MCF 10A (cell line): ENCODE data around the gene PDHB. TPM values are rescaled to one million over a fixed set of nuclear protein-coding genes. Genes with fewer than 3 reads are reported as not detected.

ENCODE experiments used
- Bru-seq: library from RNA; stranded (reverse); fragments of 400-500 nt; gene quantifications from one replicate; lab custom pipeline; 2021; lab: Mats Ljungman, UMichigan
- BruChase-seq, 2 experiments: library from RNA; stranded (reverse); fragments of 400-500 nt; gene quantifications; one replicate each; lab custom pipeline; 2021; lab: Mats Ljungman, UMichigan
- BruUV-seq: library from RNA; stranded (reverse); fragments of 400-500 nt; replicated peaks from 2 replicates; lab custom pipeline; 2021; lab: Mats Ljungman, UMichigan
- CTCF ChIA-PET: fragments of 300-600 bp; sonication (Branson Sonifier 250); formaldehyde crosslinking; extraction: SDS; loops from one replicate; lab custom pipeline; 2021; ENCODE audit warnings: antibody characterized with exemption, inconsistent platforms; lab: Yijun Ruan, JAX
- POLR2A ChIA-PET: fragments of 300-600, 350-650 bp; sonication (Branson Sonifier 250); formaldehyde crosslinking; extraction: SDS; loops from one replicate; lab custom pipeline; 2020; ENCODE audit warnings: antibody characterized with exemption, inconsistent platforms; lab: Yijun Ruan, JAX
- DNase-seq: peaks from one replicate; pipeline ENCODE4 v3.0.0-alpha.2; 2018; ENCODE audit not compliant: unreplicated experiment
- H3K27ac Mint-ChIP-seq: one replicate; pipeline ENCODE4 v1.8.0; 2022; ENCODE audit warnings: mild to moderate bottlenecking, low read depth, mixed read lengths; ENCODE audit not compliant: unreplicated experiment
- H3K27me3 Mint-ChIP-seq: one replicate; pipeline ENCODE4 v1.8.0; 2022; ENCODE audit warnings: mixed read lengths; ENCODE audit not compliant: insufficient read depth, unreplicated experiment
- H3K36me3 Mint-ChIP-seq: one replicate; pipeline ENCODE4 v1.8.0; 2022; ENCODE audit warnings: mild to moderate bottlenecking, moderate library complexity, mixed read lengths; ENCODE audit not compliant: insufficient read depth, unreplicated experiment
- H3K4me1 Mint-ChIP-seq: one replicate; pipeline ENCODE4 v1.8.0; 2022; ENCODE audit warnings: mixed read lengths; ENCODE audit not compliant: insufficient read depth, unreplicated experiment
- H3K4me3 Mint-ChIP-seq: one replicate; pipeline ENCODE4 v1.8.0; 2022; ENCODE audit warnings: mild to moderate bottlenecking, moderate library complexity, mixed read lengths; ENCODE audit not compliant: unreplicated experiment
- H3K9me3 Mint-ChIP-seq: one replicate; pipeline ENCODE4 v1.8.0; 2022; ENCODE audit warnings: mixed read lengths; ENCODE audit not compliant: unreplicated experiment
- intact Hi-C: fragments of 100-400 bp; cut with micrococcal nuclease; formaldehyde crosslinking; loops from 2 replicates; pipeline ENCODE4 v1.14.1; 2022
- long read RNA-seq: library from polyadenylated mRNA; stranded (forward); transcript quantifications from one replicate; pipeline ENCODE4 v2.0.0, GENCODE V29; 2022
- total RNA-seq: library from RNA; stranded (reverse); gene quantifications from 2 replicates; pipeline ENCODE4 v1.2.3, GENCODE V29; 2022
- TF ChIP-seq, protein P1 (sequence below): fragments of 200-600 bp; IDR thresholded peaks from one replicate; pipeline ENCODE4 v1.8.0; 2022; ENCODE audit warnings: antibody characterized with exemption, mild to moderate bottlenecking; ENCODE audit not compliant: unreplicated experiment

Gene PDHB
- total RNA-seq (52.2 and 62.2 TPM in 2 replicates), Bru-seq, nascent RNA (percentile 83 among the genes with signal in this experiment), BruChase-seq, experiment 1, labeled RNA remaining after a 6-hour chase (percentile 93 among the genes with signal in this experiment), BruChase-seq, experiment 2, labeled RNA remaining after a 2-hour chase (percentile 86 among the genes with signal in this experiment)
- long read RNA-seq, transcript PDHB-202 (9 exons, 1,478 nt): minor isoform, 5 of 262 reads
- long read RNA-seq, transcript PDHB-203 (9 exons, 1,535 nt): minor isoform, 5 of 262 reads
- long read RNA-seq, transcript PDHB-201 (10 exons, 1,527 nt): major isoform, 225 of 262 reads
- long read RNA-seq, partial matches to known transcripts: 5 of 262 reads
- long read RNA-seq, other reads (novel, unspliced or antisense): 21 of 262 reads

GRCh38 chr3:58433400-58434167 lies at the start of gene PDHB:
TSS of gene PDHB (minus strand) at chr3:58433832. CDS start at chr3:58433809, 23 bp downstream.
- Mint-ChIP-seq H3K4me3 (peak within 1 kb of the TSS; percentile 93), H3K36me3 (peaks cover 40% of the 10 kb centered on the region), H3K27ac (peak within 1 kb of the TSS; percentile 40), H3K9me3 (no peaks in the 10 kb centered on the region), H3K4me1 (peaks cover 21% of the 10 kb centered on the region), H3K27me3 (no peaks in the 10 kb centered on the region)
- CTCF ChIA-PET: interaction anchor here (0.8 to 2.0 kb wide), 6 partner anchors 12 to 125 kb away, joined by 3 to 8 read pairs (median 4); no protein-coding TSS in a partner anchor
- POLR2A ChIA-PET: interaction anchor here (0.6 to 3.2 kb wide), 23 partner anchors 9 to 426 kb away, joined by 3 to 27 read pairs (median 4); partner anchors contain the start of genes HTD2, KCTD6, PXK and RPP14
- intact Hi-C loops: loop anchor here (1.0 kb wide), 3 partner anchors 59 to 197 kb away; partner anchors contain the start of gene KCTD6
- BruUV-seq: TSS peak; percentile 33
- TF ChIP-seq, protein P1, sequence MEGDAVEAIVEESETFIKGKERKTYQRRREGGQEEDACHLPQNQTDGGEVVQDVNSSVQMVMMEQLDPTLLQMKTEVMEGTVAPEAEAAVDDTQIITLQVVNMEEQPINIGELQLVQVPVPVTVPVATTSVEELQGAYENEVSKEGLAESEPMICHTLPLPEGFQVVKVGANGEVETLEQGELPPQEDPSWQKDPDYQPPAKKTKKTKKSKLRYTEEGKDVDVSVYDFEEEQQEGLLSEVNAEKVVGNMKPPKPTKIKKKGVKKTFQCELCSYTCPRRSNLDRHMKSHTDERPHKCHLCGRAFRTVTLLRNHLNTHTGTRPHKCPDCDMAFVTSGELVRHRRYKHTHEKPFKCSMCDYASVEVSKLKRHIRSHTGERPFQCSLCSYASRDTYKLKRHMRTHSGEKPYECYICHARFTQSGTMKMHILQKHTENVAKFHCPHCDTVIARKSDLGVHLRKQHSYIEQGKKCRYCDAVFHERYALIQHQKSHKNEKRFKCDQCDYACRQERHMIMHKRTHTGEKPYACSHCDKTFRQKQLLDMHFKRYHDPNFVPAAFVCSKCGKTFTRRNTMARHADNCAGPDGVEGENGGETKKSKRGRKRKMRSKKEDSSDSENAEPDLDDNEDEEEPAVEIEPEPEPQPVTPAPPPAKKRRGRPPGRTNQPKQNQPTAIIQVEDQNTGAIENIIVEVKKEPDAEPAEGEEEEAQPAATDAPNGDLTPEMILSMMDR: no peak
- DNase-seq: peak; percentile 87

DNA sequence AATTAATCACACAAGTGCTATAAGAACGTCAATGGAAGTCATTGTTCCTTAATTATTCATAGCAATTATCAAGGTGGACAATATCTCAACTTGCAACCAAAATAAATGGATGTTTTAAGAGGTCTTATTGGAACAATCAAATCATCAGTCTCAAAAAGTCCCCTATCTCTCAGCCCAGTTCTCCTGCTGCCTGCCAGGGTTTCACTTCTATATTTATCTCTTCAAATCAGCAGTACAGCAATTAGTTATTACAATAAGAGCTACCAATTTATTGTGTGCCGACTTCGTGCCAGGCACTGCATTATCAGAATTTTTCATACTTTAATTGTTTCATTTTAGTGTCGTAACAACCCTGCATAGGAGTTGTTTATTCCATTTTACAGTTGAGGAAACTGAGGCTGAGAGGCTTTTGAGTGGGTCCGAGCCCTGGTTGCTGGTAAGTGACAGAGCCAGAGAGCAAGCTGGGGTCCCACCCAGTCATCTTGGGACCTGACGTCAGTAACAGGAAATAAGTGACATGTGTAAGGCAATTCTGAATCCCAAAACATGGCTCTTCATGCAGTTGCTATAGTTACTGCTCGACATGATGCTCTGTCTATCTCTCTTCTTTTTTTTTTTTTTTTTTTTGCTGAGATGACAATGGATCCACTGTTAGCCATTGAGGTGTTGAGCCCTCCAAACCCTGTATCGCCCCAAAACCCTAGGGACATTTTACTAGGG lies 49.4 kb upstream of the PDHB start:
- Mint-ChIP-seq H3K27me3 (no peaks in the 10 kb centered on the region), H3K36me3 (no peaks in the 10 kb centered on the region), H3K27ac (no peak overlapping the region), H3K9me3 (no peaks in the 10 kb centered on the region), H3K4me3 (no peak overlapping the region), H3K4me1 (peaks cover 18% of the 10 kb centered on the region)
- no TSS peak for BruUV-seq
- CTCF ChIA-PET: interaction anchor here (0.6 to 1.2 kb wide), 4 partner anchors 11 to 1511 kb away, joined by 3 read pairs; no protein-coding TSS in a partner anchor
- intact Hi-C loops: no loop called here
- TF ChIP-seq, protein P1: no peak
- DNase-seq: no peak
- POLR2A ChIA-PET: interaction anchor here (2.3 kb wide), 1 partner anchor 11 kb away, joined by 8 read pairs; no protein-coding TSS in a partner anchor

- TF ChIP-seq, protein P1: no peak
- no peak overlapping the region for H3K4me3 Mint-ChIP-seq
- ChIA-PET CTCF (interaction anchor here (0.7 to 0.9 kb wide), 3 partner anchors 11 to 537 kb away, joined by 3 to 5 read pairs (median 4); no protein-coding TSS in a partner anchor), POLR2A (interaction anchor here (1.6 kb wide), 1 partner anchor 8 kb away, joined by 9 read pairs; no protein-coding TSS in a partner anchor)
- no peaks in the 10 kb centered on the region for H3K4me1 Mint-ChIP-seq
- no peak overlapping the region for H3K27ac Mint-ChIP-seq
- no peak for DNase-seq
- BruUV-seq: no TSS peak
- H3K9me3 Mint-ChIP-seq: no peaks in the 10 kb centered on the region
- intact Hi-C loops: no loop called here
- no peaks in the 10 kb centered on the region for H3K36me3 Mint-ChIP-seq
- no peaks in the 10 kb centered on the region for H3K27me3 Mint-ChIP-seq
Measured at GRCh38 chr3:58480309-58480708, 46.7 kb upstream of the PDHB start.
